Measurements from ENCODE around the gene LRRC52. TPM values are rescaled to one million over a fixed set of nuclear protein-coding genes. Genes with fewer than 3 reads are reported as not detected.

Gene LRRC52
- total RNA-seq, 1 donor from 2014 or later, result not detected

- ATAC-seq (ENCODE audit: low read depth), result no peak
- Mint-ChIP-seq H3K4me1 (no peaks in the 10 kb centered on the region), H3K27ac (no peak overlapping the region), H3K27me3 (peaks cover 31% of the 10 kb centered on the region), H3K4me3 (no peak overlapping the region), H3K9me3 (no peaks in the 10 kb centered on the region), H3K36me3 (ENCODE audit: low read depth) (no peaks in the 10 kb centered on the region)
- CTCF ChIA-PET, result no interaction called here
- intact Hi-C loops (cut with micrococcal nuclease), result no loop called here
- TF ChIP-seq, protein P1, sequence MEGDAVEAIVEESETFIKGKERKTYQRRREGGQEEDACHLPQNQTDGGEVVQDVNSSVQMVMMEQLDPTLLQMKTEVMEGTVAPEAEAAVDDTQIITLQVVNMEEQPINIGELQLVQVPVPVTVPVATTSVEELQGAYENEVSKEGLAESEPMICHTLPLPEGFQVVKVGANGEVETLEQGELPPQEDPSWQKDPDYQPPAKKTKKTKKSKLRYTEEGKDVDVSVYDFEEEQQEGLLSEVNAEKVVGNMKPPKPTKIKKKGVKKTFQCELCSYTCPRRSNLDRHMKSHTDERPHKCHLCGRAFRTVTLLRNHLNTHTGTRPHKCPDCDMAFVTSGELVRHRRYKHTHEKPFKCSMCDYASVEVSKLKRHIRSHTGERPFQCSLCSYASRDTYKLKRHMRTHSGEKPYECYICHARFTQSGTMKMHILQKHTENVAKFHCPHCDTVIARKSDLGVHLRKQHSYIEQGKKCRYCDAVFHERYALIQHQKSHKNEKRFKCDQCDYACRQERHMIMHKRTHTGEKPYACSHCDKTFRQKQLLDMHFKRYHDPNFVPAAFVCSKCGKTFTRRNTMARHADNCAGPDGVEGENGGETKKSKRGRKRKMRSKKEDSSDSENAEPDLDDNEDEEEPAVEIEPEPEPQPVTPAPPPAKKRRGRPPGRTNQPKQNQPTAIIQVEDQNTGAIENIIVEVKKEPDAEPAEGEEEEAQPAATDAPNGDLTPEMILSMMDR (IDR thresholded peaks at IDR 0.05), result no peak
- no peak for DNase-seq
- POLR2A ChIA-PET, result no interaction called here
These were observed 1.2 kb downstream of the LRRC52 start for GRCh38 chr1:165544996-165545395.

GRCh38 chr1:165545974-165546373, 2.2 kb downstream of the LRRC52 start:
- ATAC-seq (ENCODE audit: low read depth) (no peak), DNase-seq (no peak)
- H3K4me3 Mint-ChIP-seq, result no peak overlapping the region
- no peaks in the 10 kb centered on the region for H3K4me1 Mint-ChIP-seq
- no peaks in the 10 kb centered on the region for H3K9me3 Mint-ChIP-seq
- ChIA-PET CTCF (no interaction called here), POLR2A (no interaction called here)
- H3K27ac Mint-ChIP-seq, result no peak overlapping the region
- intact Hi-C loops (cut with micrococcal nuclease), result no loop called here
- peaks cover 29% of the 10 kb centered on the region for H3K27me3 Mint-ChIP-seq
- H3K36me3 Mint-ChIP-seq (ENCODE audit: low read depth), result no peaks in the 10 kb centered on the region
- TF ChIP-seq, protein P1 (IDR thresholded peaks at IDR 0.05), result no peak

- no peaks in the 10 kb centered on the region for H3K9me3 Mint-ChIP-seq
- intact Hi-C loops (cut with micrococcal nuclease), result no loop called here
- peaks cover 27% of the 10 kb centered on the region for H3K27me3 Mint-ChIP-seq
- TF ChIP-seq, protein P1 (IDR thresholded peaks at IDR 0.05), result no peak
- H3K4me3 Mint-ChIP-seq, result no peak overlapping the region
- ChIA-PET POLR2A (no interaction called here), CTCF (no interaction called here)
- no peaks in the 10 kb centered on the region for H3K4me1 Mint-ChIP-seq
- ATAC-seq (ENCODE audit: low read depth), result no peak
- H3K36me3 Mint-ChIP-seq (ENCODE audit: low read depth), result no peaks in the 10 kb centered on the region
- DNase-seq, result no peak
- H3K27ac Mint-ChIP-seq, result no peak overlapping the region
These were observed 6.2 kb downstream of the LRRC52 start for GRCh38 chr1:165549973-165550372.

GRCh38 chr1:165551469-165551868, 7.7 kb downstream of the LRRC52 start:
- H3K27ac Mint-ChIP-seq, result no peak overlapping the region
- intact Hi-C loops (cut with micrococcal nuclease), result no loop called here
- peaks cover 33% of the 10 kb centered on the region for H3K27me3 Mint-ChIP-seq
- DNase-seq (no peak), ATAC-seq (ENCODE audit: low read depth) (no peak)
- no peaks in the 10 kb centered on the region for H3K36me3 Mint-ChIP-seq (ENCODE audit: low read depth)
- H3K4me1 Mint-ChIP-seq, result no peaks in the 10 kb centered on the region
- TF ChIP-seq, protein P1 (IDR thresholded peaks at IDR 0.05), result no peak
- ChIA-PET POLR2A (no interaction called here), CTCF (no interaction called here)
- no peak overlapping the region for H3K4me3 Mint-ChIP-seq
- no peaks in the 10 kb centered on the region for H3K9me3 Mint-ChIP-seq

DNA sequence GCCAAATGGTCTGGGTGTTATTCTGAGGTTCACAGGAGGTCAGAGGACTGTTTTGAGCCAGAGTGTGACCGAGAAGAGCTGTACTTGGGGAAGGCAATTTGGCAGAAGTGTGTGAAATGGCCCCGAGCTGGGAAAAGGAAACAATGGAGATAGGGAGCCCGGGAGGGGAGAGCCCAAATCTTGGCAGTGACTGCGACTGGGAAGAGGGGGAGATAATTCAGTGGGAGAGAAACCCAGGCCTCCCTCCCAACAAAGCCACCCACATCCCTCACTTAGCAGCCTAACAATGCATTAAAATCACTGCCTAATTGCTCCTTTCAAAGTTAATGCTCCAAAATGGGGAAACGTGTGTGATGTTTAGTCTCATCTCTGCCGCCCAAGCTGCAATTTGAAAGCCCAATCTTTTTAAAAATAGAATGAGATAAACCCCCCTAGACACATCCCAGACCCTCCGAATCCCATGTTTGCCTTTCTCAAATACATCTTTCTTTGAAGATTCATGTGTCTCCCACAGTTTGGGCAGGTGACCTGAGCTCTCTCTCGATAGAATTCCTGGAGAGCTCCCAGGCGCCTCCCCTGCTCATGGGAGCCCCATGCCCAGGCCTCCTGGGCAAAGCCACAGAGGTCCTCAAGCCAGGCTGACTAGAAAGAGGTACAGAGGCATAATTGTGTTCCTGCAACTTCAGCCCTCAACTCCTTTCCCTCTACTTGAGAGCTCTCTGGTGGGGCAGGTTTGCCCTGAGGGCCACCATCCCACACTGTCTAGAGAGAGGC, 17.3 kb downstream of the LRRC52 start:
- Mint-ChIP-seq H3K27me3 (peaks cover 26% of the 10 kb centered on the region), H3K27ac (no peak overlapping the region), H3K36me3 (ENCODE audit: low read depth) (no peaks in the 10 kb centered on the region), H3K4me1 (no peaks in the 10 kb centered on the region), H3K4me3 (no peak overlapping the region), H3K9me3 (no peaks in the 10 kb centered on the region)
- ChIA-PET POLR2A (no interaction called here), CTCF (no interaction called here)
- no peak for DNase-seq
- no peak for ATAC-seq (ENCODE audit: low read depth)
- TF ChIP-seq, protein P1 (IDR thresholded peaks at IDR 0.05), result no peak
- intact Hi-C loops (cut with micrococcal nuclease), result no loop called here
